ENCODE measurements around the gene DNASE1L2.

The DNASE1L2 gene

GRCh38 chr16:2273931-2274330, 37.7 kb downstream of the DNASE1L2 start:
- Mint-ChIP-seq H3K36me3 (ENCODE audit: low read depth) (no peaks in the 10 kb centered on the region), H3K9me3 (no peaks in the 10 kb centered on the region), H3K27ac (no peak overlapping the region)

DNA sequence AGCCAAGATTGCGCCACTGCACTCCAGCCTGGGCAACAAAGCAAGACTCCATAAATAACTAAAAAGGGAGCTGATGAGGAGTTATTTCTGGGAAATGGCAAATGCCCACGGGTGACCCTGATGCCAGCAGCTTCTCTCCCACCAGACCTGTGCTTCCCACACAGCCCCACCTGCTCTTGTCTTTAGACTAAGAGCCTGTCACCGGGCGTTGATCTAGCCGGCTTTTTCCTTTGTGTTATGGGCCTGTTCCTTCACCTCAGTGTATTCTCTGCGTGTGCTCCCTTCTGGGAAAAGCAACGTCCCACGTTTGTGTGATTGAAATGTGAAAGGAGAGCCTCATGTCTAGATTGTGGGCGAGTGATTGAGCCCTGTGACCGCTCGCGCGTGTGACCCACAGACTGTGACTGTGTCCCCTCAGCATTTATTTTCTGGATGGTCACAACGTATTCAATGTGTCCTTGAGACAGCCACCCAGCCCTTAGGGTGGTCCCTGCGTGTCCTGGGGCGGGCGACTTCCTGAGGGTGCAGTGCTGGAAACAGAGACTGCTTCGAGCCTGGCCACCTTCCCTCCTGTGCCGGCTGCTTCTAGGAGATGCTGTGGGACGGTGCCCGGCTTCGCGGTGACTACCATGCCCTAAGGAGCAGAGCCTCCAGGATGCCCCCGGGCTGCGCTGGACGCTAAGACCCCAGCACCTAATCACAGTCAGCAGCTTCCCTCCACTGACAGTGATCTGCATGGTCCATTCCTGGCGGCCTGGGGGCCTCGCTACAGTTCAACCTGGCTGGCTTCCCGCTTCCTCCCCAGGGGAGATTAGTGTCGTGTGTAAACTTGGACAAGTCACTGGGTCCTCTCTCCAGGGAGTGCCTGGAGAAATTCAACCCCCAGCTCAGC, 39.5 kb downstream of the DNASE1L2 start:
- H3K4me3 Mint-ChIP-seq = no peak overlapping the region
- no peaks in the 10 kb centered on the region for H3K4me1 Mint-ChIP-seq (ENCODE audit: low read depth)
- no peaks in the 10 kb centered on the region for H3K36me3 Mint-ChIP-seq (ENCODE audit: low read depth)
- H3K27me3 Mint-ChIP-seq (ENCODE audit: low read depth) = no peaks in the 10 kb centered on the region
- H3K27ac Mint-ChIP-seq = no peak overlapping the region
- no peaks in the 10 kb centered on the region for H3K9me3 Mint-ChIP-seq

More at GRCh38 chr16:2273931-2274330, 37.7 kb downstream of the DNASE1L2 start:
- Mint-ChIP-seq H3K4me1 (ENCODE audit: low read depth) (peaks cover 4% of the 10 kb centered on the region), H3K27me3 (ENCODE audit: low read depth) (no peaks in the 10 kb centered on the region), H3K4me3 (no peak overlapping the region)

DNA sequence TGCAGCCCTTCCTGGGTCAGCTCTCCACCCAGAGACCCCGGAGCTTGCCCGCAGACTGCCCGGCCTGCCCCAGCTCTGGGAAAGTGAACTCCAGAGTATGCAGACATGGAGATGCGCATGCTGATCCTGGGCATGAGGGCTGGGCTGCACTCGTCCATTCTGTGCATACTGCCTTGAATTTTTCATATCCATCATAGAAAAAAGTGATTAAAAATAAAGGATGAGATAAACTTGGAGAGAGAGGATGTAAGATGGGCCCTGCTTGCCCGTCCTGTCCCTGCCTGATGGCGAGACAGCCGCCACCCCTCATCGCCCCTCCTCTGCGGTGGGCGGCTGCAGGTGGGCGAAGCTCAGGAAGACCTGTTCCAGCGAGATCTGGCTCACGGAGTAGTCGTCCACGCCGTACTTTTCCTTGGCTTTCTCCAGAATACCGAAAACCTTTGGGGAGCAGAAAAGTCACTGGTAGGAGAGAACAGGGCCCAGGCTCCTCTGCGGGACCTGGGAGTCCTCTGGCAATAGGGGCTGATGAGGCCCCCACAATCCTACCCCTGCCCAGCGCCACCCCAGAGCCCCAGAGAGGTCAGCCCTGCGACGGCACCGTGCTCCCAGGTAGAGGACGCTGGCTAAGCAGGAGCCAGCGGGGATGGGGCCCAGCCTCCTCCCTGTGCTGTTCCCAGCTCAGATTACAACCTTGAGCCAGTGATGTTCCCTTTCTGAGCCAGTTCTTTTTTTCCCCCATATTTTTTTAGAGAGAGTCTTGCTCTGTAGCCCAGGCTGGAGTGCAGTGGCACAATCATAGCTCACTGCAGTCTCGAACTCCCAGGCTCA, 40.3 kb downstream of the DNASE1L2 start:
- no peak overlapping the region for H3K27ac Mint-ChIP-seq
- no peaks in the 10 kb centered on the region for H3K9me3 Mint-ChIP-seq
- no peak overlapping the region for H3K4me3 Mint-ChIP-seq
- H3K27me3 Mint-ChIP-seq (ENCODE audit: low read depth) = no peaks in the 10 kb centered on the region
- H3K36me3 Mint-ChIP-seq (ENCODE audit: low read depth) = no peaks in the 10 kb centered on the region
- H3K4me1 Mint-ChIP-seq (ENCODE audit: low read depth) = no peaks in the 10 kb centered on the region

DNA sequence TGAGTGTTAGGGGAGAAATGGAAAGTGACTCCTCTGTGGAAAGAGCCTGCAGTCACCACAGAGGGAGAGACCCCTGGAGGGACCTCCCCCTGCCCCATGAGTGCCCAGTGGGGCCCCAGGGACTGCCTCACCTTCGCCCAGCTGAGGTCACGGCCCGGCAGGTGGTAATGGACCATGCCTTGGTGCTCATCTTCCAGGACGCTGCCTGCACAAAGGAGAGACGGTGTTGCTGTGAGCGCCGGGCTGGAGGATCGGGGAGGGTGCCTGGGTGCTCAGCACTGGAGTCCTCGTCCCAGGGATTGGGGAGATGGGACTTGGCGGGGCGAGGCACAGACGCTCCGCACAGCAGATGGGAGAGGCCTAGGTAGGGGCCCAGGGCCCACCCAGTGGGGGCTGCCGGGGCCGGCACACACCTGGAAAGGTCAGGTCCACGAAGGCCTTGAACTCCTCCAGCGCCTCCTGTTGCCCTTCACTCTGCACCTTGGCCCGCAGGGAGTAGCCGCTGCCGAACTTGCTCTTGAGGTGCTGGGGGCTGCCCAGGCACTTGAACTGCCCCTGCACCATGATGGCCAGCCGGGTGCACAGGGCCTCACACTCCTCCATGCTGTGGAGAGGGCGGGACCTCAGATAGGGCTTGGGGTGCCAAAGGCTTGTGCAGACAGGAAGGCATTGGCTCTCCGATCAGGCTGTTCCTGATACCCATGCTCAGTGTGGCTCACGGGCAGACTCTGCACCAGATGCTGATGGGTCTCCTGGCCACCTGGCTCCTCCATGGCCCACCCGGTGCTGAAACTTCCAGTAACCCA, 41.4 kb downstream of the DNASE1L2 start:
- Mint-ChIP-seq H3K9me3 (no peaks in the 10 kb centered on the region), H3K27ac (no peak overlapping the region), H3K4me3 (no peak overlapping the region), H3K4me1 (ENCODE audit: low read depth) (no peaks in the 10 kb centered on the region), H3K27me3 (ENCODE audit: low read depth) (no peaks in the 10 kb centered on the region), H3K36me3 (ENCODE audit: low read depth) (no peaks in the 10 kb centered on the region)

GRCh38 chr16:2278272-2278608, 42.0 kb downstream of the DNASE1L2 start:
- no peak overlapping the region for H3K4me3 Mint-ChIP-seq
- no peak overlapping the region for H3K27ac Mint-ChIP-seq
- H3K4me1 Mint-ChIP-seq (ENCODE audit: low read depth) = no peaks in the 10 kb centered on the region

DNA sequence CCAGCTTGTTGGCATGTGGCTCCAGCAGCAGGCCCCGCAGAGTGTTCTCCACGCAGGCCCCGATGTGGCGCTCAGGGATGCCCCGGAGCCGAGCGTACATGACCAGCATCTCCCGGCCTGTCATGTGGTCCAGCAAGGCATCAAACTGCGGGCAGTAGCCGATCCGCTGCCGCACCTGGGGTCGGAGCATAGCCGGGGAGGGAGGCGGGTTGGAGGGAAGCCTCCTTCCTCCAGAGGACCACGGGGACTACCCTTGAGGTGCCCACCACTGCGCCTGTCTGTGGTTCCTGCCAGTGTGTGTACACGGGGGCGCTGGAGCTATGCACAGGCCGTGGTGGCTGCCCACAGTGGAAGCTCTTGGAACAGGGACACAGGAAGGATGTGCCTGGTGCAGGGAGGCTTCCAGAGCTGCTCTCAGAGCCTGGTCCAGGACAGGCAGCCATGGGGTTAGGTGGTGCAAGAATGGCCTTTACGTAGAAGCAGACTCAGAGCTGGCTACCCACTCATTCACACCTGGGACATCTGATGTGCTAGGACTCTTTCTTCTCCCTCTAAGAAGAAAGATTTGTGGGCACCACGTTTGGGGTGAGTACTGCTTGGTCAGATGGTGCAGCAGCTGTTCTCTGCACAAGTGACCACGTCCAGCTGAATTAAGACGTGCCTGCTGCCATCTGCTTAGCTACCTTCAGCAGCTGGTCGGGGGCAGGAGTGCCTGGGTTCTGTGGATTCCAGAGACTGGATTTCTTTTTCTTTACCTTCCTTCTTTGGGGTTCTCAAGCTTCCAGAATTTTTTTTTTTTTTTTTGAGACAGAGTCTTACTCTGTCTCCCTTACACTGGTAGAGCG, 42.9 kb downstream of the DNASE1L2 start:
- no peaks in the 10 kb centered on the region for H3K9me3 Mint-ChIP-seq
- H3K27me3 Mint-ChIP-seq (ENCODE audit: low read depth) = no peaks in the 10 kb centered on the region
- no peaks in the 10 kb centered on the region for H3K36me3 Mint-ChIP-seq (ENCODE audit: low read depth)
- H3K27ac Mint-ChIP-seq = no peak overlapping the region
- H3K4me3 Mint-ChIP-seq = no peak overlapping the region
- H3K4me1 Mint-ChIP-seq (ENCODE audit: low read depth) = no peaks in the 10 kb centered on the region

More at GRCh38 chr16:2278272-2278608, 42.0 kb downstream of the DNASE1L2 start:
- Mint-ChIP-seq H3K27me3 (ENCODE audit: low read depth) (no peaks in the 10 kb centered on the region), H3K36me3 (ENCODE audit: low read depth) (no peaks in the 10 kb centered on the region), H3K9me3 (no peaks in the 10 kb centered on the region)

- H3K9me3 Mint-ChIP-seq = no peaks in the 10 kb centered on the region
- H3K4me1 Mint-ChIP-seq (ENCODE audit: low read depth) = no peaks in the 10 kb centered on the region
- no peak overlapping the region for H3K4me3 Mint-ChIP-seq
- H3K27ac Mint-ChIP-seq = no peak overlapping the region
- no peaks in the 10 kb centered on the region for H3K36me3 Mint-ChIP-seq (ENCODE audit: low read depth)
- H3K27me3 Mint-ChIP-seq (ENCODE audit: low read depth) = no peaks in the 10 kb centered on the region
These were observed 44.2 kb downstream of the DNASE1L2 start for GRCh38 chr16:2280461-2280860.

- no peak overlapping the region for H3K27ac Mint-ChIP-seq
- H3K36me3 Mint-ChIP-seq (ENCODE audit: low read depth) = no peaks in the 10 kb centered on the region
- H3K27me3 Mint-ChIP-seq (ENCODE audit: low read depth) = no peaks in the 10 kb centered on the region
- H3K4me3 Mint-ChIP-seq = no peak overlapping the region
- H3K9me3 Mint-ChIP-seq = no peaks in the 10 kb centered on the region
- no peaks in the 10 kb centered on the region for H3K4me1 Mint-ChIP-seq (ENCODE audit: low read depth)
These were observed 44.8 kb downstream of the DNASE1L2 start for GRCh38 chr16:2280981-2281542.

- no peaks in the 10 kb centered on the region for H3K36me3 Mint-ChIP-seq (ENCODE audit: low read depth)
- H3K9me3 Mint-ChIP-seq = no peaks in the 10 kb centered on the region
- H3K4me1 Mint-ChIP-seq (ENCODE audit: low read depth) = no peaks in the 10 kb centered on the region
- H3K4me3 Mint-ChIP-seq = no peak overlapping the region
- no peak overlapping the region for H3K27ac Mint-ChIP-seq
- no peaks in the 10 kb centered on the region for H3K27me3 Mint-ChIP-seq (ENCODE audit: low read depth)
These were observed 46.0 kb downstream of the DNASE1L2 start for GRCh38 chr16:2282262-2282661.

DNA sequence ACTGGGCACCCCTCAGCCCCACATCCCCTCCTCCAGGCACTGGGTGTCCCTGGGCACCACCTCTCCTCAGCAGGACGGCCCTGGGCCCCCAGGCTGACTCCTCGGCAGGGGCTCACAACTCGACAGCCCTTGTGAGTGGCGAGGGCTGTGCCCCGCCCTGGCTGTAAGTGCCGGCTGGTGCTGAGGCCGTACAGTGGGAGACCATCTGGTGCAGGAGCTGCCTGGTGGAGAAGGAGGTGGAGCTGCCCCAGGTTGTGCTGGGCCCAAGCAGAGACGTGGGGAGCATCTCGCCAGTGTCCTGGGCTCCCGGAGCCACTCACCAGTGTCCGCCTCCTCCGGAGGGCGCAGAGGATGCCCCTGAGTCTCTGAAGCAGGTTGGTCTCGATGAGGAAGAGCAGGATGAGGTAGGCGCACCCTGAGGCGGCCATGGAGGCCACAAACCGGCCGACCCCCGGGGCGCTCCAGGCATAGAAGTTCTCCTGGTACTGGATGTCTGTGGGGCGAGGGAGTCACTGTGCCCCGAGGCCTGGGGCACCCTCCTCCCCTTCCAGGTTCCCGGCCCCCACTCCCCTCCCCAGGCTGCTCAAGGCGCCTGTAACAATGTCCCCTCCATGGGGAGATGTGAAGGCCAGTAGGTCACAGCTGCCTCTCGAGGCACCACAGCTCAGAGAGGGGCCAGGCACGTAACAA, 46.8 kb downstream of the DNASE1L2 start:
- no peaks in the 10 kb centered on the region for H3K9me3 Mint-ChIP-seq
- no peak overlapping the region for H3K27ac Mint-ChIP-seq
- H3K4me3 Mint-ChIP-seq = no peak overlapping the region
- no peaks in the 10 kb centered on the region for H3K27me3 Mint-ChIP-seq (ENCODE audit: low read depth)
- no peaks in the 10 kb centered on the region for H3K4me1 Mint-ChIP-seq (ENCODE audit: low read depth)
- H3K36me3 Mint-ChIP-seq (ENCODE audit: low read depth) = no peaks in the 10 kb centered on the region

DNA sequence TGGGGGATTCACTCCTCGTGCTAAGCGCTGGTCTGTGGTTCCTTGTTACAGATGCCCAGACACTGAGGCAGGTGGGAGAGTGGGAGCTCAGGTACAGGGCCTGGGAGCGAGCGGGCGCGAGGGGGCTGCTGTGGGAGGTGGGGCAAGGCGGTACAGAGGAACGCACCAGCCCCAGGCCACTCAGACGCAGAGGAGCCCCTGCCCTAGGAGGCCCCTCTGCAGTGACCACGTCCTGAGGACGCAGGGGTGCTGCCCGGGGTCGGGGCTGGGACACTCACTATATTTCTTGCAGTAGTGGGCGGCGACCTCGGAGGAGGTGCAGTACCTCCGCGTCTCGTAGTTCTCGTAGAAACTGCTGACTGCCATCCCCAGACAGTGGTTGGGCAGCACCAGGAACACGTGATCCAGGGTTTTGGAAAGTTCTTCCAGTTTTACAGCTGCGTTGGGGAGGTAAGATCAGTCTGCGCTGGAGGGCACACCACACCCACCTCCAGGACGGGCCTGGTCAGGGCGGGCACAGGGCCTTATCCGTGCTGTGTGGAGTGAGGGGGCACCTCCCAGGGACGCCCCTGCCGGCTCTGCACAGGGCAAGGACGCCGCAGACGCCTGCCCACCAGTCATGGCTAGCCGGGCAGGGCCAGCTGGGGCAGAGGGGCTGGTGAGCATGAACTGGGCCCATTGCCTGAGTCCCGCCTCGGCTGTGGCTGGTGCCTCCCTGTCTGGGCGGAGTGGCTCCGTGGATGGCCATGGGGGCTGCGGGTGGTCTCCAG, 47.9 kb downstream of the DNASE1L2 start:
- no peaks in the 10 kb centered on the region for H3K36me3 Mint-ChIP-seq (ENCODE audit: low read depth)
- no peaks in the 10 kb centered on the region for H3K27me3 Mint-ChIP-seq (ENCODE audit: low read depth)
- H3K4me3 Mint-ChIP-seq = no peak overlapping the region
- no peak overlapping the region for H3K27ac Mint-ChIP-seq
- no peaks in the 10 kb centered on the region for H3K4me1 Mint-ChIP-seq (ENCODE audit: low read depth)
- no peaks in the 10 kb centered on the region for H3K9me3 Mint-ChIP-seq

DNA sequence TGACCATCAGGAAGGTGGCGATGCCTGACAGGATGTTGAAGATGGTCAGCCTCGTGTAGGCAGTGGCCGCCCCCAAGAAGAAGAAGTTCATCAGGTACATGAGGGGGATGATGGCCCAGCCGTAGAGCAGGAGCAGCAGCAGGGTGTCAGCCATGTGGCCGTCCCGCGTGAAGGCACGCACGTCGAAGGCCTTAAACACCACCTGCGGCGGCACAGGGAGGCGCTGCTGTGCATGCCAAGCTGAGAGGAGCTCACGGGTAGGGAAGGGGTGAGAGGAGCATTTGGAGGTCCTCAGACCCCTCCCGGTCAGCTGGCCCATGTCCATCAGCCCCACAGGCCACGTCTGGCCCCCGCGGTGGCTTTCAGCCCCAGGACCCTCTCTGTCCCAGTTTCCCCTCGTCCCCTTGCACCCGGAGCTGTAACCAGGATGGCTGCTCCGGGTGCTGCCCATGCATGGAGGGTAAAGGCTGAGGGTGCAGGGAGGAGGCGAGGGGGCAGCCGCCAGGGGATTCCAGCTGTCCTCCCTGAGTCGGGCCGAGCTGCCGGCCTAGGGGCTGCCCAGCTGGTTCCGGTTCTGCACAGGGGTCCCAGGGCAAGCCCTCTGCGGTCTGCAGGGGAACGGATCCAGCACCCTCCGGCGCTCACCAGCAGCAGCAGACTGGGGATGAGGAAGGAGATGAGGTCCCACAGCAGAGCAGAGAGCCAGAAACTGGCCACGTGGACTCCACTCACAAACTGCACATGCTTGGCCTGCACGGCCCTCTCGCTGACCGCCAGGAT, 48.7 kb downstream of the DNASE1L2 start:
- no peaks in the 10 kb centered on the region for H3K27me3 Mint-ChIP-seq (ENCODE audit: low read depth)
- no peak overlapping the region for H3K4me3 Mint-ChIP-seq
- no peaks in the 10 kb centered on the region for H3K36me3 Mint-ChIP-seq (ENCODE audit: low read depth)
- H3K9me3 Mint-ChIP-seq = no peaks in the 10 kb centered on the region
- no peaks in the 10 kb centered on the region for H3K4me1 Mint-ChIP-seq (ENCODE audit: low read depth)
- H3K27ac Mint-ChIP-seq = no peak overlapping the region
